HepG2 (cell line): ENCODE measurements around the gene ZFP3. TPM values are rescaled to one million over a fixed set of nuclear protein-coding genes. Genes with fewer than 3 reads are reported as not detected.

Source experiments
- PRMT3 ChIP-seq: sonication (generic); formaldehyde crosslinking; IDR thresholded peaks from 2 replicates; pipeline ENCODE4 v1.8.1; 2022; ENCODE audit warnings: low read depth, mild to moderate bottlenecking, moderate library complexity, missing genetic modification reagents, borderline replicate concordance
- SNAPC4 ChIP-seq: sonication (generic); formaldehyde crosslinking; IDR thresholded peaks from 2 replicates; pipeline ENCODE4 v1.4.0; 2020; ENCODE audit warnings: mild to moderate bottlenecking, missing genetic modification reagents
- SOX6 ChIP-seq, 2 experiments: fragments of 450-650 bp in 1 of 2; sonication (generic) in 1 of 2; formaldehyde crosslinking in 1 of 2; IDR thresholded peaks; 2 replicates each; pipeline versions ENCODE4 v1.4.0 to v1.6.1; 2017 to 2020; ENCODE audit warnings: antibody characterized with exemption in 1 of 2, mild to moderate bottlenecking in 1 of 2, missing genetic modification reagents in 1 of 2
- ZHX2 ChIP-seq, 2 experiments: sonication (generic) in 1 of 2; formaldehyde crosslinking in 1 of 2; IDR thresholded peaks; 2 replicates each; pipeline versions ENCODE4 v1.6.1 to v1.9.0; 2014 to 2022; ENCODE audit warnings: antibody characterized with exemption in 1 of 2, borderline replicate concordance in 1 of 2, inconsistent platforms in 1 of 2, low read depth in 1 of 2, missing genetic modification reagents in 1 of 2
- polyA plus RNA-seq, 8 experiments: library from polyadenylated mRNA; depleted of rRNA in 3 of 8; stranded (reverse) in 7 of 8; unstranded in 1 of 8; fragments of >200 nt; fragmentation: Illumina TruSeq in 4 of 8; extraction: Trizol in 4 of 8; gene quantifications; 2 replicates each; pipeline versions ENCODE4 v1.2.1 to v1.2.3, GENCODE V29; 2011 to 2016; ENCODE audit warnings: low read depth in 4 of 8, missing spikeins in 1 of 8, mixed read lengths in 1 of 8; ENCODE audit not compliant: insufficient read depth in 1 of 8
- total RNA-seq, 5 experiments: library from RNA; depleted of rRNA; stranded (reverse); fragments of >200 nt; fragmentation: Illumina TruSeq; extraction: Trizol; gene quantifications; 2 replicates each; pipeline ENCODE4 v1.2.3, GENCODE V29; 2016; ENCODE audit warnings: low read depth in 1 of 5
- TF ChIP-seq, protein P1 (sequence below): sonication (generic); formaldehyde crosslinking; IDR thresholded peaks from 2 replicates; pipeline ENCODE4 v1.8.1; 2022; ENCODE audit warnings: low read depth, mild to moderate bottlenecking, missing genetic modification reagents
- TF ChIP-seq, protein P2 (sequence below), 2 experiments: sonication (generic) in 1 of 2; formaldehyde crosslinking in 1 of 2; IDR thresholded peaks; 2 replicates each; pipeline versions ENCODE4 v1.4.0 to v1.6.1; 2016 to 2020; ENCODE audit warnings: borderline replicate concordance in 1 of 2, low read depth in 1 of 2, mild to moderate bottlenecking in 1 of 2, missing genetic modification reagents in 1 of 2

Gene ZFP3
- total and polyA plus RNA-seq, 2 of the 13 experiments (the other 11 are each of a cell fraction or from before 2014, with no cell fraction given): not detected

- TF ChIP-seq, protein P1, sequence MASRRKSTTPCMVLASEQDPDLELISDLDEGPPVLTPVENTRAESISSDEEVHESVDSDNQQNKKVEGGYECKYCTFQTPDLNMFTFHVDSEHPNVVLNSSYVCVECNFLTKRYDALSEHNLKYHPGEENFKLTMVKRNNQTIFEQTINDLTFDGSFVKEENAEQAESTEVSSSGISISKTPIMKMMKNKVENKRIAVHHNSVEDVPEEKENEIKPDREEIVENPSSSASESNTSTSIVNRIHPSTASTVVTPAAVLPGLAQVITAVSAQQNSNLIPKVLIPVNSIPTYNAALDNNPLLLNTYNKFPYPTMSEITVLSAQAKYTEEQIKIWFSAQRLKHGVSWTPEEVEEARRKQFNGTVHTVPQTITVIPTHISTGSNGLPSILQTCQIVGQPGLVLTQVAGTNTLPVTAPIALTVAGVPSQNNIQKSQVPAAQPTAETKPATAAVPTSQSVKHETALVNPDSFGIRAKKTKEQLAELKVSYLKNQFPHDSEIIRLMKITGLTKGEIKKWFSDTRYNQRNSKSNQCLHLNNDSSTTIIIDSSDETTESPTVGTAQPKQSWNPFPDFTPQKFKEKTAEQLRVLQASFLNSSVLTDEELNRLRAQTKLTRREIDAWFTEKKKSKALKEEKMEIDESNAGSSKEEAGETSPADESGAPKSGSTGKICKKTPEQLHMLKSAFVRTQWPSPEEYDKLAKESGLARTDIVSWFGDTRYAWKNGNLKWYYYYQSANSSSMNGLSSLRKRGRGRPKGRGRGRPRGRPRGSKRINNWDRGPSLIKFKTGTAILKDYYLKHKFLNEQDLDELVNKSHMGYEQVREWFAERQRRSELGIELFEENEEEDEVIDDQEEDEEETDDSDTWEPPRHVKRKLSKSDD: peak; percentile 75; the same call in 1 of the 2 replicates
- peak; percentile 68; the same call in 1 of the 2 replicates for TF ChIP-seq SNAPC4
- TF ChIP-seq ZHX2 (IDR thresholded peaks at IDR 0.05; ENCODE audit: low read depth): no peak; the same call in 1 of the 2 replicates
- no peak for TF ChIP-seq ZHX2 (CRISPR knock-in tag; IDR thresholded peaks at IDR 0.05; ENCODE audit: borderline replicate concordance)
- TF ChIP-seq PRMT3 (CRISPR knock-in tag): no peak
- TF ChIP-seq, protein P2, sequence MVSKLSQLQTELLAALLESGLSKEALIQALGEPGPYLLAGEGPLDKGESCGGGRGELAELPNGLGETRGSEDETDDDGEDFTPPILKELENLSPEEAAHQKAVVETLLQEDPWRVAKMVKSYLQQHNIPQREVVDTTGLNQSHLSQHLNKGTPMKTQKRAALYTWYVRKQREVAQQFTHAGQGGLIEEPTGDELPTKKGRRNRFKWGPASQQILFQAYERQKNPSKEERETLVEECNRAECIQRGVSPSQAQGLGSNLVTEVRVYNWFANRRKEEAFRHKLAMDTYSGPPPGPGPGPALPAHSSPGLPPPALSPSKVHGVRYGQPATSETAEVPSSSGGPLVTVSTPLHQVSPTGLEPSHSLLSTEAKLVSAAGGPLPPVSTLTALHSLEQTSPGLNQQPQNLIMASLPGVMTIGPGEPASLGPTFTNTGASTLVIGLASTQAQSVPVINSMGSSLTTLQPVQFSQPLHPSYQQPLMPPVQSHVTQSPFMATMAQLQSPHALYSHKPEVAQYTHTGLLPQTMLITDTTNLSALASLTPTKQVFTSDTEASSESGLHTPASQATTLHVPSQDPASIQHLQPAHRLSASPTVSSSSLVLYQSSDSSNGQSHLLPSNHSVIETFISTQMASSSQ (IDR thresholded peaks at IDR 0.05; ENCODE audit: low read depth): no peak
- TF ChIP-seq, protein P2 (CRISPR knock-in tag; IDR thresholded peaks at IDR 0.05; ENCODE audit: borderline replicate concordance): 0 out of 2 replicates have a peak, but pooled peaks have one; percentile 16
- no peak for TF ChIP-seq SOX6 (IDR thresholded peaks at IDR 0.05)
- TF ChIP-seq SOX6 (CRISPR knock-in tag; IDR thresholded peaks at IDR 0.05): peak; percentile 45; the same call in 1 of the 2 replicates
Observed at GRCh38 chr17:5111402-5112204, 33.3 kb downstream of the ZFP3 start, which contains the start of gene ZNF232 (continued).
